ENCODE data around the gene ARHGEF28.

ARHGEF28 gene

DNA sequence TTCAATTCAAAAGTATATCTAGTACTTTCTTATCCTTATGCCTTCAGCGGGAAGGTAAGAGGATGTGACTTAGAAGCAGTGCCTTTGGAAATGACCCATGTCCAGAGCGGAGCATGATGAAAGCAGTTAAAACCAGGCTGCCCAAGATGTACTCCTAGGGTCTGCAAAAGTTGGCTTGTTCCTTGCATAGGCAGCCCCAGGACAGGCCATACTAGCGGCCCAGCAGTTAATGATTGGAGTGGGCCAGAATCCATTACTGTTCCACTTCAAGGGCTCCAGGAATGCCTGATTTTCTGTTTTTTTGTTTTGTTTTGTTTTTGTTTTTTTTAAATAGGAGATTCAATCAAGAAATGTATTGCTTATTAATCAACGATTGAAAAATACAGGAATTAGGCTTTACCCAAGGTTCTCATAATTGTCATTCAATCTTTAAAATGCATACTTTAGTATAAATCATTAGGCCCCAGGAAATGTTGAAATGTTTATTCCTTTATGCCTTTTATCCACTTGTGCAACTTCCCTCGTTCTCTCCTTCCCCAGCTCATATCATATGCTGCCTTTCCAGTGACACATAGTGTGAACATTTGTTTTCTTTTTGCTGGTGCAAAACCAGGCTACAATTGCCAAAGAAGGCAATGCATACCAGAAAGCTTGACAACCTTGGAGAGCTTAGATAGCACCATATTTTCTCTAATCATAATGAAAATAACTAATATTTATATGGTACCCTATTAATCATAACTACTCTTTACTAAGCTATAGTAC, 190.8 kb downstream of the ARHGEF28 start:
- DNase-seq (ENCODE audit: low read depth, low spot score) = no peak

DNA sequence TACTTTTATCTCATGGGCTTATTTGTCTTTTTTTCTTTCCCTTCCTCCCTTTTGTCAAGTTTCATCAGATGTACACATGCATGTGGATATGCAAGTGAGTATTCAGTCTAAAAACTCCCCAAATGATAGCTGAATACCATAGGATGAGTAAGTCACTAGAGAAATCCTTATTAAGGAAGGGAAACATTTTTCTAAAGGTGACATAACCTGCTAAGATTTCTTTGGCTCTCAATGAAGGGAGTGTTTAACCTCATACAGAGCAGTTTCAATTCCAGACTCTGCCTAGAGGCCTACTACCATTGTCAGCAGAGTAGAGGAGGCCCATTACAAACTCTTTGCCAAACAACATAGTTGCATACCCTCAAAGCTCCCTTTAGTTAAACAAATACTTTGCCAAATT, 192.4 kb downstream of the ARHGEF28 start:
- DNase-seq (ENCODE audit: low read depth, low spot score) = no peak

GRCh38 chr5:73820326-73820725, 194.3 kb downstream of the ARHGEF28 start:
- DNase-seq (ENCODE audit: low read depth, low spot score) = no peak

GRCh38 chr5:73821003-73821402, 195.0 kb downstream of the ARHGEF28 start:
- DNase-seq (ENCODE audit: low read depth, low spot score) = no peak

GRCh38 chr5:73822278-73822988, 196.4 kb downstream of the ARHGEF28 start:
- no peak for DNase-seq (ENCODE audit: low read depth, low spot score)

- no peak for DNase-seq (ENCODE audit: low read depth, low spot score)
These were observed 197.0 kb downstream of the ARHGEF28 start for GRCh38 chr5:73822989-73823339.

GRCh38 chr5:73823508-73823925, 197.5 kb downstream of the ARHGEF28 start:
- no peak for DNase-seq (ENCODE audit: low read depth, low spot score)

GRCh38 chr5:73825199-73825598, 199.2 kb downstream of the ARHGEF28 start:
- DNase-seq (ENCODE audit: low read depth, low spot score) = no peak

DNA sequence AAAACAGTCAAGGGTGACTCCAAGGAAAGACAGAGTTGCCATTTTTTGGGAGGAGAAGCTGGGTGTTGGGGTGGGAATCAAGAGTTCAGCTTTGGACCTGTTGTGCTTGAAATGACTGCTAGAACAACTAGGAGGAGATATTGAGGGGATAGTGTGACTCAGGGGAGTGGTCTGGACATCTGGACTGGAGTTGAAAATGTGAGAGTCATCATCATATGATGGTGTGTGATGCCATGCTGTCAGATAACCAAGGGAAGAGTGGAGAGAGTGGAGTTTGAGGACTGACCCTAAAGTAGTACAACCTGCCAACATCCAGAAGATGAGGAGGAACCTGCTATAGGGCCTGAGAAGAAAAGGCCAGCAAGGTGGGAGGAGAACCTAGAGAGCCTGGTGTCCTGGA, 199.7 kb downstream of the ARHGEF28 start:
- no peak for DNase-seq (ENCODE audit: low read depth, low spot score)

DNA sequence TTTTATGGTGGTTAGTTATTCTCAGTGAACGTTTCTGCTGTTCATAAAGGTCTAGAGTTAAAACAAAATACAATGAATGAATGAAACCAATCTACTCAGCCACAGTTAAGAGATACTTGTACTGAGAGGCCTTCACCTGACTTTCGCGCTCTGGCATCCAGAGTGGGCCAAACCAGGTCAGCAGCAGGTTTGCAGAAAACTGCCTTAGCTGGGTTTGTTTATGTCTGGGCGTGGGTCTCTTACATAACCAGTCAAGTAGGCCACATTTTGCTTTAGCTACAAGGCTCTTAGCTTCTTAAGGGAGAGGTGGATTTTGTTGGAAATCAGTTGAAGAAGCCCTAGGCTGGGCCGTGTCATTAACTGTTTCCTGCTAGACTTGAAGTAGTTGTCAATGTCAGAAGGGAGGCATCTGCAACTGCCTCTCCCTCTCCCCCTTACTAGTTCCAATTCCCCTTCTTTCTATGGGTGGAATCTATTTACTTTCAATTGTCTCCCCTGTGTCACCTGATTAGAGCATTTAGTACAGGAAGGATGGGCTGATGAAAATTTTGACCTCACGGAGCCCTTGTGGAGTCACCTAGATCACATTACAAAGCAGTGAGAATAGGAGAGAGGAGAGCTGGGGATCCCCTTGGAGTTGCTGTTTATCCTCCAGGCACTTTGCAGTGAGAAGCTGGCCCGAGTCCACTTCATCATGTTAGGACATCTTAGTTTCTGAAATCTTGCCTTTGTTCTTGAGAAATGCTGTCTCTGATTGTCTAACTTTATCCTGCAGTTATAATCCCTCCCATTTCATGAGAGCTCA, 200.5 kb downstream of the ARHGEF28 start:
- DNase-seq (ENCODE audit: low read depth, low spot score) = peak; percentile 73

DNA sequence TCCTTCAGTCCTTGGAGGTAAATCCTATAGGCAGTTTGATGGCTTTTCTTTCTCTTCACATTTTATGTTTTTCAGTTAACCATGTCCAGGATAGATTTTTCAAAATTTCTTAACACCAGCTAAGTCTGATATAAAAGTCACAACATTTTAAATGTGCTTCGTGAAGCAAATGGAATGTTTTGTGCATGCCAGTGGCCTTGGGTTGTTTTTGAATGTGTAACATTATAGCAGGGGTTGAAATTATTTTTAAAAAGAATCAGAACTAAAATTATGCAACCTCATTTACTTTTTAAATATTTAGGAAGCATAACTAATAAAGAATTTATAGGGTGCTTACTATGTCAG, 201.1 kb downstream of the ARHGEF28 start:
- DNase-seq (ENCODE audit: low read depth, low spot score) = no peak

DNA sequence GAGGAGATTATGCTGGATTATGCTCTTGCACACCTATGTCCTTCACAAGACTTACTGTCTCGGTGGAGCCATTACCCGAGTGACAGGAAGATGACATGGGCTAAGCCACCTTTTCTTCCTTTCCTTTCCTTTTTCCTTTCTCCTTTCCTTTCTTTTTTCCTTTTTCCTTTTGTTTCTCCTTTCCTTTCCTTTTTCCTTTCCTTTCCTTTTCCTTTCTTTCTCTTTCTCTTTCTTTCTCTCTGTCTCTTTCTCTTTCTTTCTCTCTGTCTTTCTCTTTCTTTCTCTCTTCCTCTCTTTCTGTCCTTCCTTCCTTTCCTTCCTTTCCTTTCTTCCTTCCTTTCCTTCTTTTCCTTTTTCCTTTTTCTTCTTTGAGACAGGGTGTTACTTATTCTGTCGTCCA, 202.5 kb downstream of the ARHGEF28 start:
- no peak for DNase-seq (ENCODE audit: low read depth, low spot score)

DNA sequence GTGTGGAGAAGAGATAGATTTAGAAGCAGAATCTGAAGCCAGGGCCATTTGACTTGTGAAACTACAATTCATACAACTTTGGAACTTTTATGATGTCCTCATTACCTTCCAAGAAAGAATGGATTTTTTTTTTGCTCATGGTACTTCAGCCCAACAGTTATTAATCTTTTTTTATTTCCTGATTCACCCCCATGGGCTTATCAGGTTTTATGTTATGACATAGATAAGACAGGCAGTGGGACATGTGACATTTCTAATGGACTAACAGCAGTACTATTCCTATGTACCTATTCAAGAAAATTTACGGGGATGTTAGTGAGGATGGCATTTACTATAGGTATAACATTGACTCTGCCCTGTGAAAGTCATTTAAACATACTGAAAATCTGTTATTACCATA, 204.7 kb downstream of the ARHGEF28 start:
- no peak for DNase-seq (ENCODE audit: low read depth, low spot score)

DNA sequence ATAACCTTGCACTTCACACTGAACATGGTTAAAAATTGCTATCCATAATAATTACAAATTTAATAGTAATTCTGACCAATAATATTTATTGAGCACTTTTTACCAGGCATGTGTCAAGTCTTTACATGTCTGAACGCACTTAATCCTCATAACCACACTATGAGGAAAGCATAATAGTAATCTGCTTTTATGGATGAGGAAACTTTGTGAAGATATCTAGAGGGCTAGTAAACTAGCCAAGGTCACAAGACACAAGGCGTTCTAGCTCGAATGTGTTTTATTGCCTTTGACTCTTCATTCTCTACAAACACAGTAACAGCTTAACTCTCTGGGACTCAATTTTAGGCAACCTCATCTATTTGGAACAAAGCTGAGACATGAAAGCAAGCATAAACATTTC, 205.1 kb downstream of the ARHGEF28 start:
- DNase-seq (ENCODE audit: low read depth, low spot score) = no peak

DNA sequence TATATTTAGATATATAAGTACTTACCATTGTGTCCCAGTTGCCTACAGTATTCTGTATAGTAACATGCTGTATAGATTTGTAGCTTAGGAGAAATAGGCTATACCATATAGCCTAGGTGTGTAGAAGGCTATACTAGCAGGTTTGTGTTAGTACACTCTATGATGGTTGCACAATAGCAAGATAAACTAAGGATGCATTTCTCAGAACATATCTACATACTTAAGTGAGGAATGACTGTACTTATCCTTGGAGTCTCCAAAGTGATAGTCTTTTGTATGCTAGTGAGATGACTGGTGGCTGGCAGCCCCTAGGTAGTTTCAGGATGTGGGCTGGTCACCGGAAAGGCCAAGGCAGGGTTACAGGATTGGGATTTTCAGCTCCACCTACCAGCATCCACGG, 208.7 kb downstream of the ARHGEF28 start:
- DNase-seq (ENCODE audit: low read depth, low spot score) = no peak

DNA sequence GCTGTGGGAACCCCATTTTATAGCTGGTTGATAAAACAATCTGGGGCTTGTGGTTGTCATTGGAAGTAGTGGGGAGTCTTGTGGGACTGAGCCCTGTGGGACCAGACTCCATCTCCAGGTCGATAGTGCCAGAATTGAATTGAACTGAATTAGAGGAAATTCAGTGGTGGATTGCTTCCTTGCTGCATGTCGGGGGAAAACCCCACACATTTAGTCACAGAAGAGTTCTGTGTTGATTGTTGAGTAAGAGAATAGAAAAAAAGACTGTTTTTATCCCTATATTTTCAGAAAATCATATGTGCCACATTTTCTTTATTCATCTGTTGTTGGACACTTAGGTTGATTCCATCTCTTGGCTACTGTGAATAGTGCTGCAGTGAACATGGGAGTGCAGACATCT, 209.7 kb downstream of the ARHGEF28 start:
- no peak for DNase-seq (ENCODE audit: low read depth, low spot score)

DNA sequence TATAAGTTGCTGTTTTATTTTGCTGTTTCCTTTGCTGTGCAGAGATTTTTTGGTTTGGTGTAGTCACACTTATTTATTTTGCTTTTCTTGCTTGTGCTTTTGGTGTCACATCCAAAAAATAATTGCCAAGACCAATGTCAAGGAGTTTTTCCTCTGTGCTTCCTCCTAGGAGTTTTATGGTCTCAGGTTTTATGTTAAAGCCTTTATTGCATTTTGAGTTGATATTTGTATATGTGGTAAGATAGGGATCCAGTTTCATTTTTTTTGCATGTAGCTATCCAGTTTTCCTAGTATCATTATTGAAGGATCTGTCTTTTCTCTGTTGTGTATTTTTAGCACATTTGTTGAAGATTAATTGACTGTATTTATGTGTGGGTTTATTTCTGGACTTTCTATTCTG, 210.6 kb downstream of the ARHGEF28 start:
- no peak for DNase-seq (ENCODE audit: low read depth, low spot score)

- no peak for DNase-seq (ENCODE audit: low read depth, low spot score)
These were observed 212.9 kb downstream of the ARHGEF28 start for GRCh38 chr5:73838901-73839300.

- DNase-seq (ENCODE audit: low read depth, low spot score) = no peak
These were observed 215.6 kb downstream of the ARHGEF28 start for GRCh38 chr5:73841641-73842040.

GRCh38 chr5:73844165-73844564, 218.2 kb downstream of the ARHGEF28 start:
- DNase-seq (ENCODE audit: low read depth, low spot score) = no peak

DNA sequence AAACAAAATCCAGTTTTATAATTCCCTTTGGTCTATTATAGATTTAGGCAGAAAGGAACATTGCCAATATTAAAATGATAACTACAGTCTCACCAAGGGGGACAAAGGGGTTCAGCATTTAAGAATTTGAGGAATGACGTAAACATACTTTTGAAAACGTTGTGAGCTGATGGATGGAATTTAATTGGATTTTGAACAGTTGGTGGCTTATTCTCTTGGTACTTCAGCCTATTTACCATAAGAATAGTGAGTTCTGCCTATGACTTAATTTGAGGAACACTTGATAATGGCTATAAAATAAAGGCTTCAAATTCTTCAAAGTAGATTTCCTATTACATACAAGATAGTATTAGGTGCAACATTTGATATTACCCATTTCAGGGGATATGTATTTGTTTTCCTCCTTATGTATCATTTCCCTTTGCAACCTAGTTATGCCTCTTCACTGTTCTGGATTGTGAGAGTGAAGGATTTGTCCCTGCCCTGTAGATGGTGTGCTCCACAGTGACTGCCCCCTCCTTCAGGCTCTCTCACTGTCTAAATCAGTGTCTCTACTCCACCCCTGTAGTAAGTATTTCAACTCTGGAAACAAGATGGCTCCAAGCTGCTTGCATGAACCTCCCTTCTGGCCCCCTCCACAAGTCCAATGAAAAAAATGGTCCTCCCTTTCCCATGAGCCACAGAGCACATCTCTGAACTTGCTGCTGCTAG, 225.6 kb downstream of the ARHGEF28 start:
- no peak for DNase-seq (ENCODE audit: low read depth, low spot score)

GRCh38 chr5:73853091-73853490, 227.1 kb downstream of the ARHGEF28 start:
- no peak for DNase-seq (ENCODE audit: low read depth, low spot score)
